OCI-LY7 (cell line): Measurements from ENCODE around the gene LDHAL6A. TPM values are rescaled to one million over a fixed set of nuclear protein-coding genes. Genes with fewer than 3 reads are reported as not detected.

Experiments
- BruUV-seq: library from RNA; stranded (reverse); fragments of 400-500 nt; replicated peaks from 2 replicates; lab custom pipeline; 2021; lab: Mats Ljungman, UMichigan
- CTCF ChIA-PET: fragments of 300-600 bp; sonication (Branson Sonifier 250); formaldehyde crosslinking; loops from one replicate; lab custom pipeline; 2022; ENCODE audit warnings: antibody characterized with exemption; ENCODE audit not compliant: unreplicated experiment; lab: Charles Lee
- POLR2A ChIA-PET: fragments of 300-600 bp; sonication (Branson Sonifier 250); formaldehyde crosslinking; loops from one replicate; lab custom pipeline; 2022; ENCODE audit warnings: antibody characterized with exemption; lab: Charles Lee
- DNase-seq: peaks from one replicate; pipeline ENCODE4 v3.0.0-alpha.2; 2015; ENCODE audit warnings: low spot score
- H2AFZ ChIP-seq: fragments of 200-600 bp; sonication (generic), shearing (Covaris generic); 2 replicates; pipeline ENCODE4 v1.6.1; 2014; ENCODE audit warnings: mild to moderate bottlenecking, antibody characterized with exemption, low read length, moderate library complexity
- H3K27ac ChIP-seq: fragments of 200-600 bp; sonication (generic); 2 replicates; pipeline ENCODE4 v1.5.1; 2014; ENCODE audit warnings: mixed run types, low read depth, mild to moderate bottlenecking, moderate library complexity, low read length, inconsistent platforms; ENCODE audit not compliant: poor library complexity, severe bottlenecking
- H3K36me3 ChIP-seq: fragments of 200-600 bp; sonication (generic); 2 replicates; pipeline ENCODE4 v1.6.1; 2014; ENCODE audit warnings: mild to moderate bottlenecking, antibody characterized with exemption, low read length, moderate library complexity, mixed read lengths; ENCODE audit not compliant: insufficient read depth
- H3K4me1 ChIP-seq: fragments of 200-600 bp; sonication (generic); 2 replicates; pipeline ENCODE4 v1.5.1; 2014; ENCODE audit warnings: mild to moderate bottlenecking, low read length; ENCODE audit not compliant: insufficient read depth, poor library complexity, severe bottlenecking
- H3K4me2 ChIP-seq: fragments of 200-600 bp; sonication (generic); 2 replicates; pipeline ENCODE4 v1.6.1; 2014; ENCODE audit warnings: mild to moderate bottlenecking, low read length
- H3K4me3 ChIP-seq: fragments of 200-600 bp; sonication (generic); 2 replicates; pipeline ENCODE4 v1.5.1; 2014; ENCODE audit warnings: mild to moderate bottlenecking, low read depth, low read length; ENCODE audit not compliant: poor library complexity, severe bottlenecking
- H3K79me2 ChIP-seq: fragments of 200-600 bp; sonication (generic); 2 replicates; pipeline ENCODE4 v1.6.1; 2016; ENCODE audit warnings: low read depth, mild to moderate bottlenecking, low read length, moderate library complexity, mixed read lengths; ENCODE audit not compliant: insufficient read depth
- H3K9me2 ChIP-seq: fragments of 200-600 bp; sonication (generic); 2 replicates; pipeline ENCODE4 v1.6.1; 2016; ENCODE audit warnings: mild to moderate bottlenecking, low read length, mixed read lengths; ENCODE audit not compliant: insufficient read depth
- H3K9me3 ChIP-seq: fragments of 200-600 bp; sonication (generic); 2 replicates; pipeline ENCODE4 v1.6.1; 2014; ENCODE audit warnings: mild to moderate bottlenecking, mixed run types, low read length, mixed read lengths
- H4K20me1 ChIP-seq: fragments of 200-600 bp; sonication (generic); 2 replicates; pipeline ENCODE4 v1.6.1; 2014; ENCODE audit warnings: mild to moderate bottlenecking, antibody characterized with exemption, low read length, moderate library complexity, mixed read lengths; ENCODE audit not compliant: insufficient read depth
- EZH2phosphoT487 ChIP-seq: fragments of 200-600 bp; sonication (generic); IDR thresholded peaks from 2 replicates; pipeline ENCODE4 v1.6.1; 2018; ENCODE audit warnings: low read depth, borderline replicate concordance, mild to moderate bottlenecking, mixed run types, antibody characterized with exemption, low read length, moderate library complexity, mixed read lengths
- intact Hi-C: fragments of 100-400 bp; cut with micrococcal nuclease; formaldehyde crosslinking; loops from one replicate; pipeline ENCODE4 v1.10.0; 2022; ENCODE audit not compliant: unreplicated experiment
- total RNA-seq, 2 experiments: library from RNA; depleted of rRNA in 1 of 2; stranded (reverse); fragments of >200 nt in 1 of 2; shearing (Covaris generic) in 1 of 2; gene quantifications; 2 replicates each; pipeline ENCODE4 v1.2.3, GENCODE V29; 2014 to 2022
- TF ChIP-seq, protein P1 (sequence below): fragments of 200-600 bp; sonication (generic); conservative IDR thresholded peaks from 2 replicates; pipeline ENCODE4 v1.5.1; 2014; ENCODE audit warnings: mild to moderate bottlenecking, antibody characterized with exemption, low read length, moderate library complexity, mixed read lengths

LDHAL6A gene
- total RNA-seq, 2 experiments from 2014 or later = not detected

DNA sequence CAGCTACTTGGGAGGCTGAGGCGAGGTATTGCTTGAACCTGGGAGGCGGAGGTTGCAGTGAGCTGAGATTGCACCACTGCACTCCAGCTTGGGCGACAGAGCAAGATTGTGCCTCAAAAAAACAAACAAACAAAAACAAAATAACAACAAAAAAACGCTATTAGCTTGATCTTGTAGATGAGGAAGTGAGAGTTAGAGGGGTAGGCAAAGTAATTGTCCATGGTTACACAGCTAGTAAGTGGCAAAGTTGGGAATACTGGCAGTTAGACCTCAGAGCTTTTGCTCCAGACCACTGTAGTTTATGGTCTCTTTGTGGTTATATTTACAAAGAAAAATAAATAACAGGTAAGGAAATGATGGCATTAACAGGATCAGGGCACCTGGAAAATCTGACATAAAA is 28.4 kb upstream of the LDHAL6A start:
- TF ChIP-seq, protein P1, sequence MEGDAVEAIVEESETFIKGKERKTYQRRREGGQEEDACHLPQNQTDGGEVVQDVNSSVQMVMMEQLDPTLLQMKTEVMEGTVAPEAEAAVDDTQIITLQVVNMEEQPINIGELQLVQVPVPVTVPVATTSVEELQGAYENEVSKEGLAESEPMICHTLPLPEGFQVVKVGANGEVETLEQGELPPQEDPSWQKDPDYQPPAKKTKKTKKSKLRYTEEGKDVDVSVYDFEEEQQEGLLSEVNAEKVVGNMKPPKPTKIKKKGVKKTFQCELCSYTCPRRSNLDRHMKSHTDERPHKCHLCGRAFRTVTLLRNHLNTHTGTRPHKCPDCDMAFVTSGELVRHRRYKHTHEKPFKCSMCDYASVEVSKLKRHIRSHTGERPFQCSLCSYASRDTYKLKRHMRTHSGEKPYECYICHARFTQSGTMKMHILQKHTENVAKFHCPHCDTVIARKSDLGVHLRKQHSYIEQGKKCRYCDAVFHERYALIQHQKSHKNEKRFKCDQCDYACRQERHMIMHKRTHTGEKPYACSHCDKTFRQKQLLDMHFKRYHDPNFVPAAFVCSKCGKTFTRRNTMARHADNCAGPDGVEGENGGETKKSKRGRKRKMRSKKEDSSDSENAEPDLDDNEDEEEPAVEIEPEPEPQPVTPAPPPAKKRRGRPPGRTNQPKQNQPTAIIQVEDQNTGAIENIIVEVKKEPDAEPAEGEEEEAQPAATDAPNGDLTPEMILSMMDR = no peak
- Histone ChIP-seq H3K4me1 (no peaks in the 10 kb centered on the region), H4K20me1 (no peaks in the 10 kb centered on the region), H3K9me3 (no peaks in the 10 kb centered on the region), H3K4me2 (no peak overlapping the region), H2AFZ (no peak overlapping the region), H3K36me3 (no peaks in the 10 kb centered on the region), H3K4me3 (no peak overlapping the region), H3K27ac (no peak overlapping the region), H3K9me2 (no peaks in the 10 kb centered on the region), H3K79me2 (no peaks in the 10 kb centered on the region)
- no TSS peak for BruUV-seq
- intact Hi-C loops = no loop called here
- ChIA-PET CTCF (no interaction called here), POLR2A (interaction anchor here (0.6 to 1.2 kb wide), 2 partner anchors 13 to 1178 kb away, joined by 3 read pairs; no protein-coding TSS in a partner anchor)
- DNase-seq = no peak

DNA sequence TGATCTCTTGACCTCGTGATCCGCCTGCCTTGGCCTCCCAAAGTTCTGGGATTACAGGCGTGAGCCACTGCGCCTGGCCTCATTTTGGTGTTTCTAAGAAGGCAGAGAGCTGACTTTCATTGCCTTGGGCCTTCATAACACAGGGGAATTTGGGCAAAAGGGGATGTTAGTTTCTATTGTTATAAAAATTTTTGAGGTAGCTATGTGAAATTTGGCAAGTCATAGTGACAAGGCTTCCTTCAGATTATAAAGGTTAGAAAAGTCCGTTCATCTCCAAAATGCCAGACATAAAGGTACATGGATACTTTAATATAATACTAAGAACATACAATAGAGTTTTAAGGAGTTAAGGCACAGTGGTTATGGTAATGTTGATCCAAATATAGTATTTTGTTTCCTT is 26.3 kb upstream of the LDHAL6A start:
- Histone ChIP-seq H3K9me2 (no peaks in the 10 kb centered on the region), H3K79me2 (no peaks in the 10 kb centered on the region), H3K36me3 (no peaks in the 10 kb centered on the region), H4K20me1 (no peaks in the 10 kb centered on the region), H3K27ac (no peak overlapping the region), H3K4me3 (no peak overlapping the region), H2AFZ (no peak overlapping the region), H3K4me1 (no peaks in the 10 kb centered on the region), H3K4me2 (no peak overlapping the region), H3K9me3 (no peaks in the 10 kb centered on the region)
- no peak for DNase-seq
- TF ChIP-seq, protein P1 = no peak
- TF ChIP-seq EZH2phosphoT487 = no peak
- intact Hi-C loops = no loop called here
- no TSS peak for BruUV-seq
- ChIA-PET CTCF (no interaction called here), POLR2A (no interaction called here)

DNA sequence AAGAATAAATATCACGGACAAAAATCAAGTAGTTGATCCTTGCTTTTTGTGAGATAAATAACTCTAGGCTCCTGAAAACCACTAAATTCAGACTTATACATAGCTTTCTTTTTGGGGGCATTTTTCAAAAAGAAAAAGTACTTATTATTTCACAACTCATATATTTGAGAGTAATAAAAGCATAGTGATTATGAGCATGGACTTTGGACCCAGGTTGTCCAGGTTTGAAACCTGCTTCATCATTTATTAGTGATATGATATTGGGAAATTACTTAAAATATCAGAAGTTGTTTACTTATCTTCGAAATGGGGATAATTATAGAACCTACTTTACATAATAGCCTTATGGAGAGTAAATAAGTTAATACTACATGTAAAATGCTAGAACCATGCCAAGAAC is 17.0 kb upstream of the LDHAL6A start:
- no peak overlapping the region for H3K4me3 ChIP-seq
- intact Hi-C loops = no loop called here

More for the DNA sequence above, 17.0 kb upstream of the LDHAL6A start:
- TF ChIP-seq EZH2phosphoT487 = no peak
- TF ChIP-seq, protein P1 = no peak
- Histone ChIP-seq H3K4me2 (no peak overlapping the region), H2AFZ (no peak overlapping the region), H3K36me3 (no peaks in the 10 kb centered on the region), H3K79me2 (no peaks in the 10 kb centered on the region), H3K9me3 (peaks cover 8% of the 10 kb centered on the region), H3K4me1 (no peaks in the 10 kb centered on the region), H3K27ac (no peak overlapping the region), H3K9me2 (no peaks in the 10 kb centered on the region), H4K20me1 (no peaks in the 10 kb centered on the region)
- ChIA-PET POLR2A (interaction anchor here (0.5 to 0.7 kb wide), 3 partner anchors 23 to 1379 kb away, joined by 3 to 6 read pairs (median 3); no protein-coding TSS in a partner anchor), CTCF (no interaction called here)
- no peak for DNase-seq
- no TSS peak for BruUV-seq
